Endothelial cell of umbilical vein (primary cell): Measurements from ENCODE around the gene RNF222.

Experiments used
- CTCF ChIP-seq, 2 donors: IDR thresholded peaks; 1 replicate in 1 of 2; 2 replicates in 1 of 2; pipeline ENCODE4 v1.5.1; 2011; ENCODE audit warnings: low read length in 2 of 2, mild to moderate bottlenecking in 2 of 2, moderate library complexity in 2 of 2, control low read depth in 1 of 2, inconsistent platforms in 1 of 2, low read depth in 1 of 2; ENCODE audit not compliant: insufficient read depth in 1 of 2; ENCODE audit errors: extremely low read depth in 1 of 2
- EZH2 ChIP-seq: IDR thresholded peaks from 2 replicates; pipeline ENCODE4 v1.6.1; 2012; ENCODE audit warnings: borderline replicate concordance, low read depth, mild to moderate bottlenecking, moderate library complexity, low read length, inconsistent platforms; ENCODE audit not compliant: severe bottlenecking
- POLR2A ChIP-seq: IDR thresholded peaks from 2 replicates; pipeline ENCODE4 v1.6.1; 2012; ENCODE audit warnings: low read depth, mild to moderate bottlenecking, control low read depth, low read length
- POLR2AphosphoS5 ChIP-seq: IDR thresholded peaks from 2 replicates; pipeline ENCODE4 v1.6.1; 2012; ENCODE audit warnings: low read depth, mild to moderate bottlenecking, control low read depth, low read length, moderate library complexity; ENCODE audit not compliant: insufficient read depth

DNA sequence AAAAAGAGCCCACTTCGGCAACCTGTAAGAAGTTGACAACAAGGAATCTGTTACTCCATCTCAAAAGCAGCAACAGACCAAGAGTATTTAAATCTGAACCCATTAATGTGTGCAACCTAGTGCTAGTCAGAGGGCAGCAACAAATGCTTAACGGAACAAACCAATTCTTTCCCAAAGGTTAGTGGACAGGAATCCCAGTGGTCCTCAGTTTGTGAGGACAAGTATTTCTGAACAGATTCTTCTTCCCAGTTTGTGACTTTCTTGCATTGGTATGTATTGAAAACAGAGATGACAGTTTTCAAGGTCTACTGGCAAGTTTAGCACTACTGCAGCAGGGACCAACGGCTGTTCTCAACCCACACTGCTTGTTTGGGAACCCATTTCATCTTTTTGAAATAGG, 17.6 kb downstream of the RNF222 start:
- TF ChIP-seq POLR2A (no peak), CTCF (IDR thresholded peaks at IDR 0.05; ENCODE audit: extremely low read depth in 1 of 2, insufficient read depth in 1 of 2, low read depth in 1 of 2, low read length in 2 of 2) (no peak), POLR2AphosphoS5 (no peak), EZH2 (no peak)
